Body of pancreas (tissue), 4 donors: ENCODE data around the gene GMPPA. TPM values are rescaled to one million over a fixed set of nuclear protein-coding genes. Genes with fewer than 3 reads are reported as not detected.

Source experiments
- ATAC-seq: fragments of 150-250 bp; one replicate; pipeline ENCODE4 v1.9.1; 2016
- DNase-seq, 4 donors: peaks; one replicate each; pipeline ENCODE4 v3.0.0-alpha.2; 2019
- H3K27ac ChIP-seq, 4 donors: fragments of 200-600 bp; sonication (generic); 1 replicate in 3 of 4; 2 replicates in 1 of 4; pipeline versions ENCODE4 v1.5.1 to v1.6.1; 2016 to 2019; ENCODE audit warnings: mild to moderate bottlenecking in 1 of 4, mixed read lengths in 1 of 4, moderate library complexity in 1 of 4
- H3K27me3 ChIP-seq, 2 donors: fragments of 200-600 bp; sonication (generic); one replicate each; pipeline ENCODE4 v1.6.0; 2016; ENCODE audit warnings: mild to moderate bottlenecking in 1 of 2
- H3K36me3 ChIP-seq, 2 donors: fragments of 200-600 bp; sonication (generic); replicated peaks in 1 of 2; 2 replicates each; pipeline ENCODE4 v1.5.1; 2016; ENCODE audit warnings: low read depth in 2 of 2; ENCODE audit not compliant: insufficient read depth in 1 of 2
- H3K4me1 ChIP-seq: fragments of 200-600 bp; sonication (generic); one replicate; pipeline ENCODE4 v1.6.0; 2016
- H3K4me3 ChIP-seq, 2 donors: fragments of 200-600 bp; sonication (generic); 1 replicate in 1 of 2; 2 replicates in 1 of 2; pipeline ENCODE4 v1.5.1; 2016 to 2019
- H3K9me3 ChIP-seq, 3 donors: fragments of 200-600 bp; sonication (generic); 1 replicate in 2 of 3; 2 replicates in 1 of 3; pipeline ENCODE4 v1.5.1; 2016
- POLR2A ChIP-seq, 3 donors: fragments of 450-650 bp; IDR thresholded peaks; one replicate each; pipeline ENCODE4 v1.6.1; 2016; ENCODE audit warnings: antibody characterized with exemption in 3 of 3, mild to moderate bottlenecking in 2 of 3
- WGBS, 2 donors: methylation state at CpG; one replicate each; pipeline ENCODE4 v1.1.5; 2017; 5-methylcytosine and 5-hydroxymethylcytosine counted together
- intact Hi-C: fragments of 100-400 bp; cut with DNase I; formaldehyde crosslinking; loops from one replicate; pipeline ENCODE4 v1.15.1; 2023
- total RNA-seq, 2 donors: library from RNA; depleted of rRNA; stranded (reverse); fragments of >200 nt; gene quantifications; one replicate each; pipeline ENCODE4 v1.1.0, GENCODE V29; 2016
- TF ChIP-seq, protein P1 (sequence below), 7 experiments: fragments of 450-650 bp in 4 of 7; fragments of 200-600 bp in 3 of 7; sonication (generic) in 3 of 7; IDR thresholded peaks; one replicate each; pipeline ENCODE4 v1.5.1; 2016 to 2019; ENCODE audit warnings: antibody characterized with exemption in 7 of 7

GMPPA gene
- total RNA-seq, 2 donors from 2014 or later = 40.5 to 57.4 TPM

GRCh38 chr2:219472629-219473187 is 26.0 kb upstream of the GMPPA start:
- 20 to 70% methylated on average over 2 to 7 of the region's 12 CpGs for WGBS, 2 donors
- DNase-seq = no peak
- Histone ChIP-seq H3K27ac (no peak overlapping the region), H3K9me3 (no peaks in the 10 kb centered on the region), H3K27me3 (no peaks in the 10 kb centered on the region), H3K4me3 (no peak overlapping the region), H3K36me3 (no peaks in the 10 kb centered on the region), H3K4me1 (no peaks in the 10 kb centered on the region)
- ATAC-seq = no peak
- TF ChIP-seq, protein P1, sequence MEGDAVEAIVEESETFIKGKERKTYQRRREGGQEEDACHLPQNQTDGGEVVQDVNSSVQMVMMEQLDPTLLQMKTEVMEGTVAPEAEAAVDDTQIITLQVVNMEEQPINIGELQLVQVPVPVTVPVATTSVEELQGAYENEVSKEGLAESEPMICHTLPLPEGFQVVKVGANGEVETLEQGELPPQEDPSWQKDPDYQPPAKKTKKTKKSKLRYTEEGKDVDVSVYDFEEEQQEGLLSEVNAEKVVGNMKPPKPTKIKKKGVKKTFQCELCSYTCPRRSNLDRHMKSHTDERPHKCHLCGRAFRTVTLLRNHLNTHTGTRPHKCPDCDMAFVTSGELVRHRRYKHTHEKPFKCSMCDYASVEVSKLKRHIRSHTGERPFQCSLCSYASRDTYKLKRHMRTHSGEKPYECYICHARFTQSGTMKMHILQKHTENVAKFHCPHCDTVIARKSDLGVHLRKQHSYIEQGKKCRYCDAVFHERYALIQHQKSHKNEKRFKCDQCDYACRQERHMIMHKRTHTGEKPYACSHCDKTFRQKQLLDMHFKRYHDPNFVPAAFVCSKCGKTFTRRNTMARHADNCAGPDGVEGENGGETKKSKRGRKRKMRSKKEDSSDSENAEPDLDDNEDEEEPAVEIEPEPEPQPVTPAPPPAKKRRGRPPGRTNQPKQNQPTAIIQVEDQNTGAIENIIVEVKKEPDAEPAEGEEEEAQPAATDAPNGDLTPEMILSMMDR (IDR thresholded peaks at IDR 0.05) = no peak
- no peak for TF ChIP-seq POLR2A (IDR thresholded peaks at IDR 0.05)
- intact Hi-C loops = no loop called here

- intact Hi-C loops = no loop called here
- ATAC-seq (no peak), DNase-seq (peak in 1 of 4 donors; percentile 9)
- Histone ChIP-seq H3K4me3 (no peak overlapping the region), H3K36me3 (no peaks in the 10 kb centered on the region), H3K4me1 (no peaks in the 10 kb centered on the region), H3K27ac (no peak overlapping the region), H3K27me3 (no peaks in the 10 kb centered on the region), H3K9me3 (no peaks in the 10 kb centered on the region)
- TF ChIP-seq POLR2A (IDR thresholded peaks at IDR 0.05) = no peak
- TF ChIP-seq, protein P1 (IDR thresholded peaks at IDR 0.05) = no peak
- 84 to 85% methylated on average over 9 to 15 of the region's 18 CpGs for WGBS, 2 donors
These were observed 25.2 kb upstream of the GMPPA start for GRCh38 chr2:219473511-219473910.

- no peaks in the 10 kb centered on the region for H3K27me3 ChIP-seq
- no peaks in the 10 kb centered on the region for H3K4me1 ChIP-seq
- H3K27ac ChIP-seq = no peak overlapping the region
- no peak overlapping the region for H3K4me3 ChIP-seq
- ATAC-seq (no peak), DNase-seq (no peak)
- no peaks in the 10 kb centered on the region for H3K36me3 ChIP-seq
- H3K9me3 ChIP-seq = no peaks in the 10 kb centered on the region
- intact Hi-C loops = loop anchor here (5.0 kb wide), 1 partner anchor 53 kb away; no protein-coding TSS in a partner anchor
- WGBS, 2 donors = 71 to 76% methylated on average over 11 of the region's 11 CpGs
- TF ChIP-seq, protein P1 (IDR thresholded peaks at IDR 0.05) = no peak
These were observed 24.2 kb upstream of the GMPPA start for GRCh38 chr2:219474285-219475060.

DNA sequence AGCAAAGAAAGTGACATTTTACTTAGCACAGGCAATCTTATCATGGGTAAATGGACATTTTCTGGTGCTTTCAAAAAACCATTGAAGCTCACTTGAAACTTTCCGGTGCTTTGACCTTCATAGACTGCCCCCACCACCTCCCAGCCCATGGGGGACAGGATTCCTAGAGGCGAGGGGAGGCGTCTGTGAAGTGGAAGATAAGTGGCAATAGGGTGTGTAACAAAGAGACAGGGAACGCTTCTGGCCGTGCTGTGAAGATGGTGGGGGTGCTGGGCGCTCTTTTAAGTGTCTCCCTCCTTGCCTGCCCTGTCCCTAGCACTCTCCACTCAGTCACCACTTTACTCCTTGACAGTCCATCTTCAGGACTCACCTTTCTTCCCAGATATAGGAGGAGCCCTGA is 23.4 kb upstream of the GMPPA start:
- H3K27me3 ChIP-seq = no peaks in the 10 kb centered on the region
- no peaks in the 10 kb centered on the region for H3K4me1 ChIP-seq
- no peaks in the 10 kb centered on the region for H3K9me3 ChIP-seq
- WGBS, 2 donors = 37 to 70% methylated on average over 6 of the region's 6 CpGs
- no peak for ATAC-seq
- DNase-seq = no peak
- no peak overlapping the region for H3K27ac ChIP-seq
- intact Hi-C loops = loop anchor here (5.0 kb wide), 1 partner anchor 52 kb away; no protein-coding TSS in a partner anchor
- H3K4me3 ChIP-seq = no peak overlapping the region
- TF ChIP-seq, protein P1 (IDR thresholded peaks at IDR 0.05) = no peak
- no peak for TF ChIP-seq POLR2A (IDR thresholded peaks at IDR 0.05)
- H3K36me3 ChIP-seq = no peaks in the 10 kb centered on the region
